H9 (cell line): Measurements from ENCODE around the gene HOXA2. TPM values are rescaled to one million over a fixed set of nuclear protein-coding genes. Genes with fewer than 3 reads are reported as not detected.

Experiments
- DNase-seq: peaks from one replicate; pipeline ENCODE4 v3.0.0-alpha.2; 2017
- H2AFZ ChIP-seq: one replicate; pipeline ENCODE4 v1.6.1; 2013; ENCODE audit warnings: mild to moderate bottlenecking, low read length, control low read depth, moderate library complexity
- H2AK5ac ChIP-seq: 2 replicates; pipeline ENCODE4 v1.6.1; 2013; ENCODE audit warnings: low read length, control low read depth, mixed read lengths; ENCODE audit not compliant: insufficient read length
- H2BK120ac ChIP-seq: one replicate; pipeline ENCODE4 v1.6.1; 2013; ENCODE audit warnings: low read depth, mild to moderate bottlenecking, low read length, control low read depth, inconsistent platforms; ENCODE audit not compliant: poor library complexity, severe bottlenecking
- H2BK12ac ChIP-seq: 2 replicates; pipeline ENCODE4 v1.6.1; 2013; ENCODE audit warnings: low read length, control low read depth, mixed read lengths, low read depth; ENCODE audit not compliant: insufficient read length
- H2BK15ac ChIP-seq: 2 replicates; pipeline ENCODE4 v1.6.1; 2013; ENCODE audit warnings: low read depth, low read length, control low read depth
- H2BK20ac ChIP-seq: one replicate; pipeline ENCODE4 v1.6.1; 2013; ENCODE audit warnings: low read depth, mild to moderate bottlenecking, low read length, control low read depth, inconsistent platforms; ENCODE audit not compliant: poor library complexity, severe bottlenecking
- H2BK5ac ChIP-seq: 2 replicates; pipeline ENCODE4 v1.6.1; 2013; ENCODE audit warnings: low read length, control low read depth, mixed read lengths; ENCODE audit not compliant: insufficient read length
- H3K14ac ChIP-seq: 2 replicates; pipeline ENCODE4 v1.6.1; 2013; ENCODE audit warnings: low read length, control low read depth; ENCODE audit not compliant: insufficient read depth
- H3K18ac ChIP-seq: 2 replicates; pipeline ENCODE4 v1.6.1; 2013; ENCODE audit warnings: low read depth, mild to moderate bottlenecking, mixed read lengths, low read length, control low read depth; ENCODE audit not compliant: insufficient read length
- H3K23ac ChIP-seq: 2 replicates; pipeline ENCODE4 v1.6.1; 2013; ENCODE audit warnings: low read length, control low read depth, mixed read lengths, low read depth; ENCODE audit not compliant: insufficient read length
- H3K23me2 ChIP-seq: 2 replicates; pipeline ENCODE4 v1.6.1; 2013; ENCODE audit warnings: low read depth, mild to moderate bottlenecking, mixed read lengths, low read length, control low read depth; ENCODE audit not compliant: insufficient read length, poor library complexity, severe bottlenecking
- H3K27ac ChIP-seq: 2 replicates; pipeline ENCODE4 v1.5.1; 2013; ENCODE audit warnings: low read length, control low read depth, mixed read lengths, low read depth; ENCODE audit not compliant: insufficient read length
- H3K27me3 ChIP-seq: 2 replicates; pipeline ENCODE4 v1.6.1; 2013; ENCODE audit warnings: low read length, control low read depth, inconsistent platforms; ENCODE audit not compliant: insufficient read depth
- H3K4ac ChIP-seq: 2 replicates; pipeline ENCODE4 v1.6.1; 2013; ENCODE audit warnings: low read depth, mild to moderate bottlenecking, control low read depth, inconsistent platforms, low read length, moderate library complexity
- H3K4me1 ChIP-seq: 2 replicates; pipeline ENCODE4 v1.6.1; 2013; ENCODE audit warnings: low read length, control low read depth, inconsistent platforms; ENCODE audit not compliant: insufficient read depth
- H3K4me2 ChIP-seq: 2 replicates; pipeline ENCODE4 v1.6.1; 2013; ENCODE audit warnings: low read length, control low read depth, mixed read lengths; ENCODE audit not compliant: insufficient read length, insufficient read depth
- H3K56ac ChIP-seq: 2 replicates; pipeline ENCODE4 v1.6.1; 2013; ENCODE audit warnings: low read depth, mild to moderate bottlenecking, mixed read lengths, low read length, control low read depth; ENCODE audit not compliant: insufficient read length
- H3K79me1 ChIP-seq: 2 replicates; pipeline ENCODE4 v1.6.1; 2013; ENCODE audit warnings: low read depth, mild to moderate bottlenecking, moderate library complexity, low read length, control low read depth, inconsistent platforms; ENCODE audit not compliant: insufficient read depth, poor library complexity, severe bottlenecking
- H3K79me2 ChIP-seq: 2 replicates; pipeline ENCODE4 v1.6.1; 2013; ENCODE audit warnings: low read length, control low read depth, inconsistent platforms; ENCODE audit not compliant: insufficient read depth
- H3K9ac ChIP-seq: 2 replicates; pipeline ENCODE4 v1.6.1; 2013; ENCODE audit warnings: low read length, control low read depth, mixed read lengths; ENCODE audit not compliant: insufficient read length; ENCODE audit errors: extremely low read depth
- H3K9me3 ChIP-seq: one replicate; pipeline ENCODE4 v1.6.1; 2013; ENCODE audit warnings: low read depth, low read length, inconsistent platforms; ENCODE audit not compliant: control insufficient read depth
- H3T11ph ChIP-seq: one replicate; pipeline ENCODE4 v1.6.1; 2013; ENCODE audit warnings: mild to moderate bottlenecking, low read length, control low read depth, inconsistent platforms
- H4K20me1 ChIP-seq: one replicate; pipeline ENCODE4 v1.6.1; 2013; ENCODE audit not compliant: control insufficient read depth, insufficient read length, insufficient read depth
- H4K5ac ChIP-seq: 2 replicates; pipeline ENCODE4 v1.6.1; 2013; ENCODE audit warnings: low read depth, mild to moderate bottlenecking, mixed read lengths, low read length, control low read depth; ENCODE audit not compliant: insufficient read length
- H4K8ac ChIP-seq: replicated peaks from 2 replicates; pipeline ENCODE4 v1.6.1; 2013; ENCODE audit warnings: low read length, control low read depth, mixed read lengths, low read depth; ENCODE audit not compliant: insufficient read length
- H4K91ac ChIP-seq: 2 replicates; pipeline ENCODE4 v1.6.1; 2013; ENCODE audit warnings: low read depth, mild to moderate bottlenecking, moderate library complexity, mixed read lengths, low read length, control low read depth; ENCODE audit not compliant: insufficient read length
- H3K27ac Mint-ChIP-seq, 3 experiments: 2 replicates in 2 of 3; 3 replicates in 1 of 3; pipeline ENCODE4 v1.8.0; 2020 to 2021; ENCODE audit warnings: mixed read lengths in 3 of 3, mild to moderate bottlenecking in 1 of 3, moderate library complexity in 1 of 3
- H3K27me3 Mint-ChIP-seq: 2 replicates; pipeline ENCODE4 v1.8.0; 2021; ENCODE audit warnings: low read depth, mild to moderate bottlenecking, moderate library complexity, mixed read lengths
- H3K36me3 Mint-ChIP-seq, 3 experiments: 2 replicates in 2 of 3; 3 replicates in 1 of 3; pipeline ENCODE4 v1.8.0; 2020 to 2021; ENCODE audit warnings: low read depth in 3 of 3, mixed read lengths in 3 of 3; ENCODE audit not compliant: insufficient read depth in 1 of 3
- H3K4me1 Mint-ChIP-seq, 2 experiments: 2 replicates each; pipeline ENCODE4 v1.8.0; 2020; ENCODE audit warnings: mixed read lengths in 2 of 2
- H3K4me3 Mint-ChIP-seq, 2 experiments: 2 replicates in 1 of 2; 3 replicates in 1 of 2; pipeline ENCODE4 v1.8.0; 2020 to 2021; ENCODE audit warnings: mild to moderate bottlenecking in 2 of 2, mixed read lengths in 2 of 2, moderate library complexity in 1 of 2
- H3K9me3 Mint-ChIP-seq, 2 experiments: 2 replicates in 1 of 2; 3 replicates in 1 of 2; pipeline ENCODE4 v1.8.0; 2020; ENCODE audit warnings: mild to moderate bottlenecking in 2 of 2, mixed read lengths in 2 of 2, moderate library complexity in 1 of 2
- CTCF ChIP-seq: fragments of 200-600 bp; sonication (generic); conservative IDR thresholded peaks from 3 replicates; pipeline ENCODE4 v1.8.0; 2021; ENCODE audit warnings: antibody characterized with exemption, mild to moderate bottlenecking
- WGBS: extraction: QIAGEN DNeasy Blood & Tissue Kit; methylation state at CpG from one replicate; pipeline ENCODE4 v1.1.7; 2013; ENCODE audit warnings: missing lambda C conversion rate, low lambda C conversion rate, mixed read lengths; ENCODE audit not compliant: insufficient read length; ENCODE audit errors: extremely low coverage; 5-methylcytosine and 5-hydroxymethylcytosine counted together
- total RNA-seq: library from RNA; stranded (reverse); gene quantifications from 2 replicates; pipeline ENCODE4 v1.2.1, GENCODE V29; 2021

HOXA2 gene
- total RNA-seq, 1 experiment from 2014 or later: not detected

DNA sequence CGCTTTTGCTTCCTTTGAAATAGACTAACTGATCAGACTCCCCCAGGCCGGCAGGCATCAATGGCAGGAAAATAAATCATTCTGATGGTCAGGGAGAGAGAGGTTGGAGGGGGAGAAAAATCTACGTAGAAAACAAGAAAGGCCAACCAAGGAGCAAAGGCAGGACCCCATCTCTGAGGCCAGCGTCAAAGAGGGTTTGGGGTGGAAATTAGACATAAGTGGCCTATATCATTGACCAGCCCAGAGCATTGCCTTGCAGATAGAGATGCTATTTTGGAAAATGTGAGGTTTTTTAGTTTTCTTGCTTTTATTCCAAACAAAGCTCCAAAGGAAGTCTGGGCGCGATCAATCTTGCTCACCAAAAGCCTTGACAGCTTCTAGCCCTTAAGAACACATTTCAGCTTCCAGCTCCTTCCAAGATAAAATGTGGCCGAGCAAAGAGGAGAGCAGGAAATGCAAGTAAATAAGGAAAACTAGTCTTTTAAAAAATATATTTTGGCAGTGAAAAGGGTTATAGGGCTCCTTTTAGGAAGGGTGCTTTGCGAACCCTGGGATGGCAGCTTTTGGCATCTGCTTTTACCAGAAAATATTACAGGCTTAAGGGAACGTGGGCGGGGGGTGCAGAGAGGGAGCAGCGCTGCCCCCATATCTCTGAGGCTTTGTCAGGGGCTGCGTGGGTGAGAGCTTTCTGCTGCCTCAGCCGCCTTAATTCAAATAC lies 2.0 kb upstream of the HOXA2 start:
- Histone ChIP-seq H2AFZ (no peak overlapping the region), H2BK12ac (no peak overlapping the region), H2BK20ac (no peak overlapping the region), H3K9ac (no peak overlapping the region), H3K14ac (no peak overlapping the region), H3K56ac (no peak overlapping the region), H3K79me1 (no peaks in the 10 kb centered on the region), H3K18ac (no peak overlapping the region), H4K91ac (no peak overlapping the region), H3K4ac (no peak overlapping the region), H3K79me2 (no peaks in the 10 kb centered on the region), H3K23ac (no peak overlapping the region), H3T11ph (no peak overlapping the region), H3K23me2 (no peaks in the 10 kb centered on the region), H4K5ac (no peak overlapping the region), H2BK15ac (no peak overlapping the region), H3K27me3 (peaks cover 98% of the 10 kb centered on the region), H3K27ac (no peak overlapping the region), H3K4me2 (no peak overlapping the region), H2BK120ac (no peak overlapping the region), H2AK5ac (no peak overlapping the region), H3K4me1 (no peaks in the 10 kb centered on the region), H4K8ac (no peak overlapping the region), H2BK5ac (no peak overlapping the region), H4K20me1 (peaks cover 1% of the 10 kb centered on the region), H3K9me3 (no peaks in the 10 kb centered on the region)
- TF ChIP-seq CTCF: no peak
- no peak overlapping the region for H3K4me3 Mint-ChIP-seq
- peaks cover 8 to 18% of the 10 kb centered on the region in 2 experiments; a peak in 4 of 5 replicates for H3K9me3 Mint-ChIP-seq
- no peak overlapping the region for H3K27ac Mint-ChIP-seq
- H3K36me3 Mint-ChIP-seq: no peaks in the 10 kb centered on the region; a peak in 1 of 7 replicates
- peaks cover 100% of the 10 kb centered on the region for H3K27me3 Mint-ChIP-seq
- H3K4me1 Mint-ChIP-seq: peaks cover 13 to 39% of the 10 kb centered on the region in 2 experiments
- WGBS: no CpG with 5 or more reads among the region's 13 CpGs
- no peak for DNase-seq
